Small intestine (tissue), 7 donors: ENCODE measurements around the gene SIPA1L3. TPM values are rescaled to one million over a fixed set of nuclear protein-coding genes. Genes with fewer than 3 reads are reported as not detected.

ENCODE experiments used
- DNase-seq, 2 donors: peaks; one replicate each; pipeline versions ENCODE4 v3.0.0 to v3.0.0-alpha.2; 2013
- FAIRE-seq: peaks from 2 replicates; lab custom pipeline; 2012; peaks lifted over from hg19 to GRCh38; lab: Jason Lieb, UNC
- H3K27ac ChIP-seq, 3 donors: one replicate each; pipeline ENCODE4 v1.5.1; 2013; ENCODE audit warnings: low read length in 2 of 3, mild to moderate bottlenecking in 2 of 3, control low read depth in 1 of 3, inconsistent platforms in 1 of 3, low read depth in 1 of 3, moderate library complexity in 1 of 3
- H3K27me3 ChIP-seq, 3 donors: one replicate each; pipeline ENCODE4 v1.6.1; 2013; ENCODE audit warnings: low read length in 3 of 3, inconsistent platforms in 1 of 3; ENCODE audit not compliant: control insufficient read depth in 3 of 3, insufficient read depth in 3 of 3
- H3K36me3 ChIP-seq, 3 donors: one replicate each; pipeline ENCODE4 v1.6.1; 2013; ENCODE audit warnings: low read length in 3 of 3, inconsistent platforms in 1 of 3, low read depth in 1 of 3, mild to moderate bottlenecking in 1 of 3, moderate library complexity in 1 of 3; ENCODE audit not compliant: control insufficient read depth in 3 of 3, insufficient read depth in 2 of 3
- H3K4me1 ChIP-seq, 3 donors: one replicate each; pipeline ENCODE4 v1.6.1; 2013; ENCODE audit warnings: low read length in 2 of 3, inconsistent platforms in 1 of 3, low read depth in 1 of 3, mild to moderate bottlenecking in 1 of 3, moderate library complexity in 1 of 3; ENCODE audit not compliant: control insufficient read depth in 3 of 3, insufficient read depth in 2 of 3
- H3K4me3 ChIP-seq, 3 donors: one replicate each; pipeline ENCODE4 v1.5.1; 2013; ENCODE audit warnings: low read length in 3 of 3, control low read depth in 1 of 3, inconsistent platforms in 1 of 3, low read depth in 1 of 3, mild to moderate bottlenecking in 1 of 3, moderate library complexity in 1 of 3
- H3K9me3 ChIP-seq, 2 donors: one replicate each; pipeline ENCODE4 v1.6.1; 2013; ENCODE audit warnings: low read depth in 1 of 2, low read length in 1 of 2; ENCODE audit not compliant: control insufficient read depth in 2 of 2, insufficient read depth in 1 of 2
- WGBS, 3 donors: extraction: QIAGEN DNeasy Blood & Tissue Kit; methylation state at CpG; one replicate each; pipeline ENCODE4 v1.1.7; 2013; 5-methylcytosine and 5-hydroxymethylcytosine counted together
- polyA plus RNA-seq, 4 donors: library from polyadenylated mRNA; stranded (reverse) in 3 of 4; unstranded in 1 of 4; fragments of 200-250 nt in 3 of 4; fragments of 120-200 nt in 1 of 4; gene quantifications; one replicate each; pipeline versions ENCODE4 v1.2.1 to v1.2.3, GENCODE V29; 2013
- donor health status: healthy with polysubstance abuse.
- donor health status: control.
- donor health status: control.
- donor health status: Bipolar disorder and iron deficiency.
- donor health status: healthy.

SIPA1L3 gene
- polyA plus RNA-seq, 4 donors: 19.2 to 57.9 (median 34.1) TPM

GRCh38 chr19:38039966-38040365 lies 133.0 kb downstream of the SIPA1L3 start:
- WGBS, 3 donors: 84 to 86% (median 84%) methylated on average over 6 of the region's 6 CpGs
- no peaks in the 10 kb centered on the region for H3K4me1 ChIP-seq
- FAIRE-seq: no peak
- no peaks in the 10 kb centered on the region for H3K27me3 ChIP-seq
- H3K36me3 ChIP-seq: peaks cover 0 to 51% (median 0%) of the 10 kb centered on the region in 3 donors
- no peak for DNase-seq
- H3K27ac ChIP-seq: no peak overlapping the region
- H3K9me3 ChIP-seq: no peaks in the 10 kb centered on the region
- no peak overlapping the region for H3K4me3 ChIP-seq

- 97 to 99% (median 98%) methylated on average over 2 of the region's 2 CpGs for WGBS, 3 donors
- Histone ChIP-seq H3K9me3 (no peaks in the 10 kb centered on the region), H3K27me3 (no peaks in the 10 kb centered on the region), H3K27ac (no peak overlapping the region), H3K4me3 (no peak overlapping the region), H3K36me3 (peaks cover 3 to 48% (median 5%) of the 10 kb centered on the region in 3 donors), H3K4me1 (no peaks in the 10 kb centered on the region)
- DNase-seq (no peak), FAIRE-seq (no peak)
Measured at GRCh38 chr19:38042132-38042531, 135.1 kb downstream of the SIPA1L3 start.

- H3K36me3 ChIP-seq: peaks cover 3 to 44% (median 9%) of the 10 kb centered on the region in 3 donors
- DNase-seq: peak in 1 of 2 donors; percentile 34
- peaks cover 0 to 7% (median 0%) of the 10 kb centered on the region in 3 donors for H3K4me1 ChIP-seq
- no peaks in the 10 kb centered on the region for H3K9me3 ChIP-seq
- no peak overlapping the region for H3K27ac ChIP-seq
- FAIRE-seq: no peak
- H3K27me3 ChIP-seq: no peaks in the 10 kb centered on the region
- 34 to 73% (median 52%) methylated on average over 5 of the region's 5 CpGs for WGBS, 3 donors
- no peak overlapping the region for H3K4me3 ChIP-seq
Measured at GRCh38 chr19:38043649-38044144, 136.7 kb downstream of the SIPA1L3 start.

GRCh38 chr19:38044267-38045111 lies 137.5 kb downstream of the SIPA1L3 start:
- DNase-seq (no peak), FAIRE-seq (no peak)
- WGBS, 3 donors: 90 to 95% (median 92%) methylated on average over 16 of the region's 16 CpGs

GRCh38 chr19:38045554-38046253 lies 138.7 kb downstream of the SIPA1L3 start:
- DNase-seq (no peak), FAIRE-seq (no peak)
- WGBS, 3 donors: 79 to 84% (median 80%) methylated on average over 15 of the region's 15 CpGs
- no peak overlapping the region for H3K4me3 ChIP-seq
- no peaks in the 10 kb centered on the region for H3K27me3 ChIP-seq
- H3K27ac ChIP-seq: peak overlapping the region in 1 of 3 donors; percentile 77
- peaks cover 3 to 54% (median 9%) of the 10 kb centered on the region in 3 donors for H3K36me3 ChIP-seq
- H3K4me1 ChIP-seq: peaks cover 0 to 7% (median 0%) of the 10 kb centered on the region in 3 donors
- no peaks in the 10 kb centered on the region for H3K9me3 ChIP-seq

More at GRCh38 chr19:38044267-38045111, 137.5 kb downstream of the SIPA1L3 start:
- Histone ChIP-seq H3K36me3 (peaks cover 3 to 45% (median 9%) of the 10 kb centered on the region in 3 donors), H3K4me3 (no peak overlapping the region), H3K27me3 (no peaks in the 10 kb centered on the region), H3K4me1 (peaks cover 0 to 7% (median 0%) of the 10 kb centered on the region in 3 donors), H3K27ac (no peak overlapping the region), H3K9me3 (no peaks in the 10 kb centered on the region)

- 88 to 93% (median 89%) methylated on average over 21 of the region's 21 CpGs for WGBS, 3 donors
Measured at GRCh38 chr19:38046254-38047048, 139.4 kb downstream of the SIPA1L3 start.

GRCh38 chr19:38047049-38047438 lies 140.0 kb downstream of the SIPA1L3 start:
- Histone ChIP-seq H3K4me3 (no peak overlapping the region), H3K4me1 (peaks cover 0 to 7% (median 0%) of the 10 kb centered on the region in 3 donors), H3K9me3 (peaks cover 0 to 6% of the 10 kb centered on the region in 2 donors), H3K27me3 (no peaks in the 10 kb centered on the region), H3K36me3 (peaks cover 3 to 58% (median 9%) of the 10 kb centered on the region in 3 donors), H3K27ac (peak overlapping the region in 2 of 3 donors; percentile 35 to 87)
- WGBS, 3 donors: 80 to 90% (median 82%) methylated on average over 8 of the region's 8 CpGs
- no peak for FAIRE-seq
- no peak for DNase-seq

More at GRCh38 chr19:38046254-38047048, 139.4 kb downstream of the SIPA1L3 start:
- no peak for FAIRE-seq
- Histone ChIP-seq H3K9me3 (peaks cover 0 to under 1% of the 10 kb centered on the region in 2 donors), H3K36me3 (peaks cover 3 to 57% (median 9%) of the 10 kb centered on the region in 3 donors), H3K27ac (peak overlapping the region in 2 of 3 donors; percentile 16 to 87), H3K27me3 (no peaks in the 10 kb centered on the region), H3K4me1 (peaks cover 0 to 7% (median 0%) of the 10 kb centered on the region in 3 donors), H3K4me3 (no peak overlapping the region)
- no peak for DNase-seq
